Activated naive CD4-positive, alpha-beta T cell treated with anti-CD3 and anti-CD28 coated beads for 36 hours (primary cell): ENCODE data around the gene ENTPD8. TPM values are rescaled to one million over a fixed set of nuclear protein-coding genes. Genes with fewer than 3 reads are reported as not detected.

ENCODE experiments used
- CTCF ChIA-PET: fragments of 350-600 bp; sonication (Branson Sonifier 250); formaldehyde crosslinking; loops from one replicate; lab custom pipeline; 2021; ENCODE audit warnings: antibody characterized with exemption; lab: Charles Lee
- DNase-seq: peaks from one replicate; pipeline ENCODE4 v3.0.0-alpha.2; 2020
- H3K27ac Mint-ChIP-seq: one replicate; pipeline ENCODE4 v1.8.0; 2021; ENCODE audit warnings: mild to moderate bottlenecking, mixed read lengths
- H3K27me3 Mint-ChIP-seq: one replicate; pipeline ENCODE4 v1.8.0; 2021; ENCODE audit warnings: low read depth, mixed read lengths
- H3K36me3 Mint-ChIP-seq: one replicate; pipeline ENCODE4 v1.8.0; 2021; ENCODE audit warnings: low read depth, mixed read lengths
- H3K4me1 Mint-ChIP-seq: one replicate; pipeline ENCODE4 v1.8.0; 2021; ENCODE audit warnings: low read depth, mixed read lengths
- H3K4me3 Mint-ChIP-seq: one replicate; pipeline ENCODE4 v1.8.0; 2021; ENCODE audit warnings: mild to moderate bottlenecking, moderate library complexity, mixed read lengths
- H3K9me3 Mint-ChIP-seq: one replicate; pipeline ENCODE4 v1.8.0; 2021; ENCODE audit warnings: mixed read lengths
- intact Hi-C: fragments of 100-400 bp; cut with micrococcal nuclease; formaldehyde crosslinking; loops from one replicate; pipeline ENCODE4 v1.15.1; 2023
- total RNA-seq, 2 experiments: library from RNA; stranded (reverse); gene quantifications; one replicate each; pipeline ENCODE4 v1.2.3, GENCODE V29; 2021

Gene ENTPD8
- total RNA-seq, 2 experiments from 2014 or later, result not detected

DNA sequence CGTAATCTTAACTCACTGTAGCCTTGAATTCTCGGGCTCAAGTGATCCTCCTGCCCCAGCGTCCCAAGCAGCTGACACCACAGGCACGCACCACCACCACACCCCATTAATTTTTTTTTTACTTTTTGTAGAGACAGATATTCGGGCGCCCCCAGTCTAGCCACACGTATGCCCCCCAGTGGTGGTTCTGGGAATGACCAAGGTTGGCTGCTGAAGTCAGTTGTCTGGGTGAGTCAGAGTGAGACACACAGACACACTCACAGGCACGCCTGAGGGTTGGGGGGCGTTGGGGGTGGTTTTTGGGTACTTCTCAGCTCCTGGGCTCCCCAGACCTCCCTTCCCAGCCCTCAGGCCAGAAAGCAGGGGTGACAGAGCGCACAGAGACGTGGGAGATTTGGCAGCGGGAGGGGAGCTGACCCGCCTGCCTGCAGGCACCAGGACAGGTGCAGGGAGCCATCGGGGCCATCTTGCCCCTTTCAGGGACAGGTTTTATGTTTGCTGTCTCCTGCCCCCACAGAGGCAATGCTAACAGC, 4.2 kb upstream of the ENTPD8 start:
- Mint-ChIP-seq H3K4me3 (no peak overlapping the region), H3K36me3 (peaks cover 3% of the 10 kb centered on the region), H3K27me3 (peaks cover 5% of the 10 kb centered on the region), H3K4me1 (peaks cover 13% of the 10 kb centered on the region), H3K9me3 (no peaks in the 10 kb centered on the region), H3K27ac (no peak overlapping the region)
- intact Hi-C loops, result loop anchor here (1.0 kb wide), 2 partner anchors 22 to 151 kb away; partner anchors contain the start of genes EXD3 and NOXA1
- peak; percentile 94 for DNase-seq
- CTCF ChIA-PET, result interaction anchor here (1.6 kb wide), 1 partner anchor 23 kb away, joined by 6 read pairs; the partner anchor contains the start of genes EXD3 and NOXA1

DNA sequence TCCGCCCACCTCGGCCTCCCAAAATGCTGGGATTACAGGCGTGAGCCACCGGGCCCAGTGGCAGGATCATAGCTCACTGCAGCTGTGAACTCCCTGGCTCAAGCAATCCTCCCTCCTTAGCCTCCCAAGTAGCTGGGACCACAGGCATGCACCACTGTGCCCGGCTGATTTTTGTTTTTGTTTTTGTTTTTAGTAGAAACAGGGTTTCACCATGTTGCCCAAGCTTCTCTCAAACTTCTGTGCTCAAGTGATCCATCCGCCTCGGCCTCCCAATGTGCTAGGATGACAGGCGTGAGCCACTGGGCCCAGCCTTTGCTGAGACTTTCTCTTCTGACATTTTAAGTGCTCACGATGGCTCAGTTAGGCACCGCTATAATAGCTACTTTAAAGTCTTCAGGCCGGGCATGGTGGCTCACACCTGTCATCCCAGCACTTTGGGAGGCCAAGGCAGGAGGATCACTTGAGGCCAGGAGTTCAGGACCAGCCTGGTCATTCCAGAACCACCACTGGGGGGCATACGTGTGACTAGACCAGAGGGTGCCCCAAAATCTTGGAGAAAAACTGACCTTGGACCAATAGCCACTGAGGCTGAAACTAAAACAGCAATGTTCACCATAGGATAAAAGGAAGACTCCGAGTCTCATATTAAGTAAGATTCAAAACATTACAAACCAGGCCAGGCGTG, 3.1 kb upstream of the ENTPD8 start:
- Mint-ChIP-seq H3K4me1 (peaks cover 13% of the 10 kb centered on the region), H3K27ac (no peak overlapping the region), H3K9me3 (no peaks in the 10 kb centered on the region), H3K4me3 (no peak overlapping the region), H3K36me3 (no peaks in the 10 kb centered on the region), H3K27me3 (peaks cover 8% of the 10 kb centered on the region)
- intact Hi-C loops, result no loop called here
- DNase-seq, result no peak
- CTCF ChIA-PET, result interaction anchor here (0.7 to 1.8 kb wide), 8 partner anchors 10 to 268 kb away, joined by 3 to 7 read pairs (median 4); partner anchors contain the start of genes EXD3, NOXA1 and NRARP

DNA sequence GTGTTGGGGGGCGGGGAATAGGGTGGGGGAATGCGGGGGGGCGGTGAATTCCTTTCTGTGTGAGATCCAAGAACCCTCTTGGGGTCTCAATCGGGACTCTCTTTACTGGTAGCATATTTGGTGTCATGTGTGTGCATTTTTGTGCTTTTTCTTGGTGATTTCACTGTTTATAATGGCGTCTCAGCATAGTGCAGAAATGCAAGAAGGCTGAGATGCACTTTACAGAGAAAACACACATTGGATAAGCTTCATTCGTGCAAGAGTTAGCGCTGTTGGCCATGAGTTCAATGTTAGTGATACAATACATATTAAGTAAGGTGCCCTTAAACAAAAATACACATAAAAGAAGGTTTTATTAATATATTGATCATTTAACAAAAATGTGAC, 771 bp upstream of the ENTPD8 start:
- no peak overlapping the region for H3K27ac Mint-ChIP-seq
- peaks cover 8% of the 10 kb centered on the region for H3K27me3 Mint-ChIP-seq
- peaks cover 13% of the 10 kb centered on the region for H3K4me1 Mint-ChIP-seq
- DNase-seq, result no peak
- CTCF ChIA-PET, result no interaction called here
- intact Hi-C loops, result no loop called here
- H3K4me3 Mint-ChIP-seq, result peak overlapping the region; percentile 29
- no peaks in the 10 kb centered on the region for H3K9me3 Mint-ChIP-seq
- no peaks in the 10 kb centered on the region for H3K36me3 Mint-ChIP-seq

DNA sequence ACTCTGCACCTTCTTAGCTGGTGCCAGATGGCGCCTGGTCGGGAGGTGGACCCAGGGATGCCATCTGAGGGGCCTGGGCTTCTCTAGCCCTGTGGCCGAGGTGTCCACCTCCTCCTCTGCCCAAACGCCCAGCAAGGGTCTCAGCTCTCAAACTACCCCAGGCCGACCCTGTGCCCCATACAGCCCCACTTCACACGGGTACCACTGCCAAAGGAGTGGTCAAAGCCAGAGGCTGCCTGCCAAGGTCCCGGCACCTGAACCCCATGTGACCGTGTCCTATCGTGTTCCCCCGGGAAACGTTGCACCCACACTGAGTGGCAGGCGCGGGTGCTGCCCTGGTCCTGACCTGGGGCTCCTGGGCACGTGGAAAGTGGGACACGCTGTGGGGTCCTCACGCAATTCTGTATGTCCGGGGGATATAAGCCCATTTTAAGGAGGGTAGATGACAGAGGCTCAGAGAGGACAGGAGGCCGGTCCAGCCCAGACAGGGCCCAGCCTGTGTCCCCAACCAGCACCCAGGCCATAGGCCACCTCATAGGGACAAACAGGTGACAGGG, 1.9 kb downstream of the ENTPD8 start:
- peaks cover 8% of the 10 kb centered on the region for H3K27me3 Mint-ChIP-seq
- H3K4me3 Mint-ChIP-seq, result no peak overlapping the region
- H3K4me1 Mint-ChIP-seq, result peaks cover 3% of the 10 kb centered on the region
- DNase-seq, result no peak
- CTCF ChIA-PET, result no interaction called here
- intact Hi-C loops, result no loop called here
- H3K36me3 Mint-ChIP-seq, result no peaks in the 10 kb centered on the region
- no peaks in the 10 kb centered on the region for H3K9me3 Mint-ChIP-seq
- H3K27ac Mint-ChIP-seq, result no peak overlapping the region

DNA sequence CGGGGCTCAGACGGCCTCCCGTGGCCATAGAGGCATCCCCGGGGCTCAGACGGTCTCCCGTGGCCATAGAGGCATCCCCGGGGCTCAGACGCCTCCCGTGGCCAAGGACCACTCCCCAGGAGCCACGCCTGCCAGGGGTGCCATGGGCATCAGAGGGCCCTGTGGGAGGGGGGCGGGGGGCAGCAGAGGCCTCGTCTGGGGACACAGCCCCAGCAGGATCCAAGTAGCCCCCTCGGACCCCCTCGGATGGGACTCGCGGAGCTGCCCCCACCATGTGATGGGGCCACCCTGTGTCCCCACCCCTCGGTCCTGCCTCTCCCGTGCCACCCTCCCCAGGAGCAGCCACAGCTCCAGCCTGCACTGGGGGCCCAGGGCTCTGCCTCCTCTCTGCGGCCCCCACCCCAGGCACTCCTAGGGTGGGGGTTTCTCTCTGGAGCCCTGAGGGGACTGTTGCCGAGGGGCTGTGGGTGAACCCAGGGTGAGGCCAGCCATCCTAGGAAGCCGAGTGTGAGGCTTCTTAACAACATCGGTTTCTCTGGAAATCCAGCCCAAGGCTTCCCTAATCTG, 2.5 kb downstream of the ENTPD8 start:
- Mint-ChIP-seq H3K4me3 (no peak overlapping the region), H3K9me3 (no peaks in the 10 kb centered on the region), H3K27me3 (peaks cover 8% of the 10 kb centered on the region), H3K4me1 (peaks cover 3% of the 10 kb centered on the region), H3K27ac (no peak overlapping the region), H3K36me3 (no peaks in the 10 kb centered on the region)
- CTCF ChIA-PET, result no interaction called here
- no peak for DNase-seq
- intact Hi-C loops, result no loop called here

DNA sequence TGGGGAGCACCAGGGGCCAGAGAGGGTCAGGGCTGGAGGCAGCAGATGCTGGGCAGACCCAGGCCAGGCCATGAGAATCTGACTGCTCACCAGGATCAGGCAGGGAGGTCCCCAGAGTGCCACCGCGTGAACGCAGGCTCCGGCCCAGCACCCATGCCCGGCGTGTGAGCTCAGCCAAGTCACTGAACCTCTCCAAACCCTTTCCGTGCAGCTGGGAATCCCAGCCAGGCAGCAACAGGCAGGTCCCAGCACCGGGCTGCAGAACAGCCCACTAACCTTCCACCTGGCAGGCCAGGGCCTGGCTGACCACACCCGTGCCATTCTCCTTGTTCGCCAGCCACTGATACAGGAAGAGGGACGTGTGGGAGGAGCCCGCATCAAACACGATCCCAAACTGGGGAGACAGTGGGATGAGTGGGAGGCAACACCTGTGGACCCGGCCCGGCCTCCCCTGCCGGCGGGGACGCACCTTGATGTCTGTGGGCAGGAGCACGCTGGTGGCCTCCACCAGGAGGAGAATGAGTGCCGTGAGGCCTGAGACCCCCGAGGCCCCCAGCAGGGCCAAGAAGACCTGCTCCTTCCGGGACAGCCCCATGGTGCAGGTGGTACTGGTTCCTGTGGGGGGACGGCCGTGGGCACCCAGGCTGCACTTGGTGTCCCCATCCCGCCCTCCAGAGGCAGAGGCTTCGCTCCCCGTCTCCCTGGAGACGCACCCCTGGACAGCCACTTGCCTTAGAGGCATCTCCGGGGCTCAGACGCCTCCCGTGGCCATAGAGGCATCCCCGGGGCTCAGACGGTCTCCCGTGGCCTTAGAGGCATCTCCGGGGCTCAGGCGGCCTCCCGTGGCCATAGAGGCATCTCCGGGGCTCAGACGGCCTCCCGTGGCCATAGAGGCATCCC, 3.2 kb downstream of the ENTPD8 start:
- Mint-ChIP-seq H3K4me1 (peaks cover 3% of the 10 kb centered on the region), H3K27me3 (peaks cover 6% of the 10 kb centered on the region)
- intact Hi-C loops, result no loop called here

DNA sequence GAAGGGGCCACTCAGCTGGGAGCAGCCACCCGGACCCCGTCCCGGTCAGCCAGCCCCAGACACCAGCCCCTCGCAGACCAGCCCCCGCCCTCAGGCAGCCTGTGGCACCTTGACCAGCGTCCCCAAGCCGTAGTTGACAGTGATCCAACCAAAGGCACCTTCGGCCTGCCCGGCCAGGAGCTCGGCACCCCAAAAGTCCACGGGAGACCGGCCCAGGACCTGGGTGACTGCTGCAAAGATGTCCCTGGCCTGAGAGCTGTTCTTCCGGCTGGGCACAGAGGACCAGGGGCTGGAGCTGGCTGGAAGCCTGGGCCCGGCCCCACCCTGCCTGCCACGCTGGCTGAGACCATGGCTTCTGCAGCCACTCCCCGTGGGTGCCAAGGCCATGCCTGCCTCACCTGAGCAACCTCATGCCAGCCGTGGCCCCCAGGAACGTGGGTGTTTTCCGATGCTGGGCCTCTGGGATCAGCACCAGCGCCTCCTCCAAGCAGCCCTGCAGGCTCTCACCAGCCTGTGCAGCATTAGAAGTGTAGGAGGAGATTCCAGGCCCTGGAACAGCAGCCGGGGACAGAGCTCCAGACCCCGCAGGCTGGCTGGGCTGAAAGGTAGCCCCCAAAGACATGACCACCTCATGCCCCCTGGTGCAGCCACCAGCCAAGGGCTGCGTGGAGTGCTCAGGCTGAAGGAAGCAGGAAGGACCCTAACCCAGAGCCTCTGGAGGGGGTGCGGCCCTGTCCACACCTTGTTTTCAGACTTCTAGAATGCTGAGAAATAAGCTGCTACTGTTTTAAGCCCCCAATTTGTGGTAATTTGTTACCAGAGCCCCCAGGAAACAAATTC, 4.2 kb downstream of the ENTPD8 start:
- Mint-ChIP-seq H3K4me3 (no peak overlapping the region), H3K27ac (no peak overlapping the region), H3K36me3 (no peaks in the 10 kb centered on the region), H3K9me3 (no peaks in the 10 kb centered on the region), H3K4me1 (peaks cover 2% of the 10 kb centered on the region), H3K27me3 (peaks cover 5% of the 10 kb centered on the region)
- intact Hi-C loops, result no loop called here
- CTCF ChIA-PET, result no interaction called here
- no peak for DNase-seq

More for the DNA sequence above, 3.2 kb downstream of the ENTPD8 start:
- Mint-ChIP-seq H3K27ac (no peak overlapping the region), H3K36me3 (no peaks in the 10 kb centered on the region), H3K9me3 (no peaks in the 10 kb centered on the region), H3K4me3 (no peak overlapping the region)
- DNase-seq, result no peak
- CTCF ChIA-PET, result no interaction called here

DNA sequence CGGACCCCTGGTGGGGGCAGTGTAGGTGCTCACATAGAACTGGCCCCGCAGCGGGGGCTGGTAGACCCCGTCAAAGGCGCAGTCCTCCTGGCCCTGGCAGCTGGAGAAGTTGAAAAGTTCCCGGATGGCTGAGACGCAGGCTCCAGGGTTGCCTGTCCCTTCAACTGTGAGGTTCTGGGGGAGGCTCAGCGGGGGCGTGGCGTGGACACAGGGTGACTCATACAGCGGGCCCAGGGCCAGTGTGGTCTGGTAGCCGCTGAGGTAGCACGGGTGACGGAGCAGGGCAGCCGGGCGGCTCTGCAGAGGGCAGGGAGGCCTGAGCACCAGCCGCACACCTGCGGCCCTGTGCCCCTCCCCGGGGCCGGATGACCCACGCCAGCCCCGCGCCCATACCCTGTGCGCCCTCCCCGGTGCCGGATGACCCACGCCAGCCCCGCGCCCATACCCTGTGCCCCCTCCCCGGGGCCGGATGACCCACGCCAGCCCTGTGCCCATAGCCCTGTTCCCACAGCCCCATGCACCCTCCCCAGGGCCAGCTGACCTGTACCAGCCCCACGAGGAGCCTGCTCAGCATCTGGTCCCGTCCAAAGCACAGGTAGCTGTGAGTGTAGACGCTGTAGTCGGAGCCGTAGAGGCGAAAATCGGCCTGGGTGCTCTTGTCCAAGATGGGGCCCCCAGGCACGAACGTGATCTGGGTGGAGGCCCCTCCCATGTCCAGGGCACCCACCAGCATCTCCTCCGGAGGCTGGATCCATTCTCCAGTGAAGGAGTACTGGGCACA, 5.0 kb downstream of the ENTPD8 start:
- CTCF ChIA-PET, result no interaction called here
- no peak for DNase-seq
- intact Hi-C loops, result no loop called here
- H3K27ac Mint-ChIP-seq, result no peak overlapping the region
- H3K4me1 Mint-ChIP-seq, result no peaks in the 10 kb centered on the region
- H3K36me3 Mint-ChIP-seq, result no peaks in the 10 kb centered on the region
- no peaks in the 10 kb centered on the region for H3K9me3 Mint-ChIP-seq
- no peak overlapping the region for H3K4me3 Mint-ChIP-seq
- H3K27me3 Mint-ChIP-seq, result peaks cover 3% of the 10 kb centered on the region

DNA sequence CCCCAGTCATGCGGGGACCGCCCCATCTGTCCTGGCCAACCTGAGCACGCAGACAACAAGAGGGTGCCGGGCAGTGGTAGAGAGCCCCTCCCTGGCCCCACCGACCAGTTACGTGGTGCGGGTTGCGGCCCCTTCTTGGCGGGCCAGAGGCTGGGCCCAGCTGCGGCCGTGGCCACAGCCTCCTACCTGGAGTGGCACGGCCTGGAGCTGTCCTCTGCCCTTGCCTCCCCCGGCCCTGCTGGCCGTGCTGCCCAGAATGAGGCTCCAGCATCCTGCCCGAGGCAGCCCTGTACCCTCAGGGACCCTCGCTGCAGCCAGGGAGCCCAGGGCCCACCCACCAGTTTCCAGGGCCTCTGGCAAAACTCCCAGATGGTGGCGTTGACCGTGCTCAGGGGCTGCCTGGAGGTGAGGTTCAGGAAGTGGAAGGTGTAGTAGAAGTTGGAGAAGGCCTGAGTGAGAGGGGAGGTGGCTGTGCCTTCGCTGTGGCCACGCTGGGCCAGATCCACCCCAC, 5.7 kb downstream of the ENTPD8 start:
- CTCF ChIA-PET, result no interaction called here
- no peak for DNase-seq
- H3K9me3 Mint-ChIP-seq, result no peaks in the 10 kb centered on the region
- no peaks in the 10 kb centered on the region for H3K36me3 Mint-ChIP-seq
- H3K4me3 Mint-ChIP-seq, result no peak overlapping the region
- no peaks in the 10 kb centered on the region for H3K4me1 Mint-ChIP-seq
- intact Hi-C loops, result no loop called here
- H3K27me3 Mint-ChIP-seq, result peaks cover 3% of the 10 kb centered on the region
- H3K27ac Mint-ChIP-seq, result no peak overlapping the region

DNA sequence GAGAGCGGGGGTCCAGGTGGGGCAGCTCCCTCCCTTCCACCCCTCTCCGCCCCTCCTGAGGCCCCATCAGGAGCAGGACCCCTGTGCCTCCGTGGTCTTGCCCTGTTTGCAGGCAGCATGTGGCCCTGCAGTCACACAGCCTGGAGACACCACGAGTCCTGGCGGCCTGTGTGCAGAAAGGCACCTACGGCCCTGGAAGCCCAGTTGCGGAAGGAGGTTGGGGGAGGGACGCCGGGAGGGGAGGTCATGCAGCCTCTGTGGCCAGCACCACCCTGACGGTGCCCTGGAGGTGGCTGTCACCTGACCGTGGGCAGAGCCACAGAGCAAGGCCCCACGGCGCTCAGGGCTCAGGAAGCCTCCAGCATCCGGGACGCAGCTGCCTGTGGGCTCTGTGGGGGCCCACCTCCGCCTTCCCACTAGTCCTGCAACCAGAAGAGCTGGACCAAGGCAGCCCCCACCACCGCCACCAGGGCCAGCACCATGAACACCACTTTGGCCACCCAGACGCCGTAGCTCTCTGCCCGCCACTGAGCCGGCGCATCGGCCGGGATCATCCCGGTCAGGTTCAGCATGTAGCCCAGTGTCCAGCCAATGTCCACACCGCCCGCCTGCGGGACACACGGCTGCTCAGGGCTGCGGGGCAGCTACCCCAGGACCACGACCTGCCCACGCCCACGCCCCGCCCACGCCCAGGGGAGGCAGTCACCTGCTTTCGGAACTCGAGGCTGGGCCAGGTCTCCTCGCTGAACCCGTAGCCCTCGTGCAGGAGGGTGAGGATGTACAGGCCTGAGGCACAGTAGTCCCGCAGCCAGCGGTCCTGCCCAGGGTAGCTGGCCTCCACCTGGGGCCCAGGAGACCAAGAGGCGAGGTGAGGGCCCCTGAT, 6.4 kb downstream of the ENTPD8 start:
- intact Hi-C loops, result no loop called here
- no peak for DNase-seq
- Mint-ChIP-seq H3K27me3 (peaks cover 3% of the 10 kb centered on the region), H3K4me3 (no peak overlapping the region), H3K4me1 (no peaks in the 10 kb centered on the region), H3K27ac (no peak overlapping the region), H3K36me3 (no peaks in the 10 kb centered on the region), H3K9me3 (no peaks in the 10 kb centered on the region)
- CTCF ChIA-PET, result interaction anchor here (0.6 kb wide), 1 partner anchor 10 kb away, joined by 4 read pairs; no protein-coding TSS in a partner anchor
